SJCRH30 (cell line): ENCODE results near the gene PRIMPOL. TPM values are rescaled to one million over a fixed set of nuclear protein-coding genes. Genes with fewer than 3 reads are reported as not detected.

Experiments used
- DNase-seq, 2 experiments: peaks; one replicate each; pipeline ENCODE4 v3.0.0-alpha.2; 2015 to 2020
- H3K27ac ChIP-seq: fragments of 250-450 bp; sonication (Bioruptor Pico); 2 replicates; pipeline ENCODE4 v1.5.1; 2020; ENCODE audit warnings: mild to moderate bottlenecking, moderate library complexity
- H3K27me3 ChIP-seq: fragments of 250-450 bp; sonication (Bioruptor Pico); 2 replicates; pipeline ENCODE4 v1.5.1; 2020; ENCODE audit warnings: mild to moderate bottlenecking, moderate library complexity
- H3K36me3 ChIP-seq: fragments of 250-450 bp; sonication (Bioruptor Pico); 2 replicates; pipeline ENCODE4 v1.5.1; 2020; ENCODE audit warnings: mild to moderate bottlenecking, moderate library complexity
- H3K4me1 ChIP-seq: fragments of 250-450 bp; sonication (Bioruptor Pico); 2 replicates; pipeline ENCODE4 v1.5.1; 2020; ENCODE audit warnings: mild to moderate bottlenecking, moderate library complexity
- H3K4me3 ChIP-seq: fragments of 250-450 bp; sonication (Bioruptor Pico); 2 replicates; pipeline ENCODE4 v1.5.1; 2020; ENCODE audit warnings: mild to moderate bottlenecking, moderate library complexity
- H3K9me3 ChIP-seq: fragments of 250-450 bp; sonication (Bioruptor Pico); replicated peaks from 2 replicates; pipeline ENCODE4 v1.5.1; 2020; ENCODE audit warnings: mild to moderate bottlenecking, moderate library complexity
- total RNA-seq: library from RNA; depleted of rRNA; stranded (reverse); fragments of >200 nt; shearing (Covaris generic); gene quantifications from 2 replicates; pipeline ENCODE4 v1.2.3, GENCODE V29; 2014

PRIMPOL gene
- total RNA-seq, 1 experiment from 2014 or later: 24.7 TPM

- Histone ChIP-seq H3K27me3 (no peaks in the 10 kb centered on the region), H3K9me3 (no peaks in the 10 kb centered on the region), H3K4me3 (no peak overlapping the region), H3K27ac (no peak overlapping the region), H3K36me3 (no peaks in the 10 kb centered on the region), H3K4me1 (no peaks in the 10 kb centered on the region)
- peak in 1 of 2 experiments; percentile 16 for DNase-seq
These were observed 19.7 kb downstream of the PRIMPOL start for GRCh38 chr4:184669251-184669650.

GRCh38 chr4:184671101-184671500, 21.6 kb downstream of the PRIMPOL start:
- Histone ChIP-seq H3K27ac (no peak overlapping the region), H3K36me3 (no peaks in the 10 kb centered on the region)

GRCh38 chr4:184672741-184673140, 23.2 kb downstream of the PRIMPOL start:
- Histone ChIP-seq H3K4me1 (no peaks in the 10 kb centered on the region), H3K27ac (no peak overlapping the region), H3K4me3 (no peak overlapping the region), H3K36me3 (no peaks in the 10 kb centered on the region), H3K9me3 (no peaks in the 10 kb centered on the region), H3K27me3 (no peaks in the 10 kb centered on the region)
- DNase-seq: no peak

More at GRCh38 chr4:184671101-184671500, 21.6 kb downstream of the PRIMPOL start:
- H3K27me3 ChIP-seq: no peaks in the 10 kb centered on the region
- H3K4me1 ChIP-seq: no peaks in the 10 kb centered on the region
- DNase-seq: no peak
- H3K9me3 ChIP-seq: no peaks in the 10 kb centered on the region
- H3K4me3 ChIP-seq: no peak overlapping the region

- Histone ChIP-seq H3K4me1 (no peaks in the 10 kb centered on the region), H3K27ac (no peak overlapping the region), H3K36me3 (0 out of 2 replicates have a peak, but pooled peaks cover 2% of the 10 kb centered on the region), H3K9me3 (no peaks in the 10 kb centered on the region), H3K4me3 (no peak overlapping the region), H3K27me3 (no peaks in the 10 kb centered on the region)
- no peak for DNase-seq
These were observed 24.5 kb downstream of the PRIMPOL start for GRCh38 chr4:184674011-184674410.

GRCh38 chr4:184675018-184675417, 25.5 kb downstream of the PRIMPOL start:
- DNase-seq: no peak
- Histone ChIP-seq H3K27me3 (no peaks in the 10 kb centered on the region), H3K4me1 (no peaks in the 10 kb centered on the region), H3K36me3 (0 out of 2 replicates have a peak, but pooled peaks cover 5% of the 10 kb centered on the region), H3K4me3 (no peak overlapping the region), H3K9me3 (no peaks in the 10 kb centered on the region), H3K27ac (no peak overlapping the region)

GRCh38 chr4:184675821-184676492, 26.4 kb downstream of the PRIMPOL start:
- H3K27ac ChIP-seq: no peak overlapping the region
- DNase-seq: no peak
- no peaks in the 10 kb centered on the region for H3K4me1 ChIP-seq
- H3K4me3 ChIP-seq: no peak overlapping the region
- no peaks in the 10 kb centered on the region for H3K9me3 ChIP-seq
- H3K27me3 ChIP-seq: no peaks in the 10 kb centered on the region
- 0 out of 2 replicates have a peak, but pooled peaks cover 5% of the 10 kb centered on the region for H3K36me3 ChIP-seq

- no peak for DNase-seq
- Histone ChIP-seq H3K4me1 (no peaks in the 10 kb centered on the region), H3K36me3 (0 out of 2 replicates have a peak, but pooled peaks cover 5% of the 10 kb centered on the region), H3K4me3 (no peak overlapping the region), H3K27ac (no peak overlapping the region), H3K9me3 (no peaks in the 10 kb centered on the region), H3K27me3 (no peaks in the 10 kb centered on the region)
These were observed 31.2 kb downstream of the PRIMPOL start for GRCh38 chr4:184680698-184681097.

GRCh38 chr4:184681916-184682315, 32.4 kb downstream of the PRIMPOL start:
- no peaks in the 10 kb centered on the region for H3K27me3 ChIP-seq
- no peak overlapping the region for H3K27ac ChIP-seq
- H3K4me3 ChIP-seq: no peak overlapping the region
- no peaks in the 10 kb centered on the region for H3K4me1 ChIP-seq
- H3K9me3 ChIP-seq: no peaks in the 10 kb centered on the region
- H3K36me3 ChIP-seq: 0 out of 2 replicates have a peak, but pooled peaks cover 5% of the 10 kb centered on the region
- DNase-seq: no peak

- Histone ChIP-seq H3K4me1 (no peaks in the 10 kb centered on the region), H3K27ac (no peak overlapping the region), H3K9me3 (no peaks in the 10 kb centered on the region), H3K36me3 (no peaks in the 10 kb centered on the region), H3K4me3 (no peak overlapping the region), H3K27me3 (no peaks in the 10 kb centered on the region)
- no peak for DNase-seq
These were observed 35.1 kb downstream of the PRIMPOL start for GRCh38 chr4:184684491-184685189.

GRCh38 chr4:184688005-184688404, 38.5 kb downstream of the PRIMPOL start:
- Histone ChIP-seq H3K9me3 (no peaks in the 10 kb centered on the region), H3K36me3 (peaks cover 4% of the 10 kb centered on the region), H3K27me3 (no peaks in the 10 kb centered on the region), H3K4me1 (no peaks in the 10 kb centered on the region), H3K4me3 (no peak overlapping the region), H3K27ac (no peak overlapping the region)
- no peak for DNase-seq

- peaks cover 6% of the 10 kb centered on the region for H3K36me3 ChIP-seq
- DNase-seq: peak in 1 of 2 experiments; percentile 3
- no peaks in the 10 kb centered on the region for H3K4me1 ChIP-seq
- H3K9me3 ChIP-seq: no peaks in the 10 kb centered on the region
- no peak overlapping the region for H3K4me3 ChIP-seq
- no peaks in the 10 kb centered on the region for H3K27me3 ChIP-seq
- H3K27ac ChIP-seq: no peak overlapping the region
These were observed 38.9 kb downstream of the PRIMPOL start for GRCh38 chr4:184688447-184688846.

GRCh38 chr4:184689681-184690080, 40.1 kb downstream of the PRIMPOL start:
- H3K27ac ChIP-seq: no peak overlapping the region
- no peaks in the 10 kb centered on the region for H3K9me3 ChIP-seq
- H3K27me3 ChIP-seq: no peaks in the 10 kb centered on the region
- no peaks in the 10 kb centered on the region for H3K4me1 ChIP-seq
- H3K36me3 ChIP-seq: peaks cover 18% of the 10 kb centered on the region
- DNase-seq: no peak
- no peak overlapping the region for H3K4me3 ChIP-seq

- DNase-seq: no peak
These were observed 43.5 kb downstream of the PRIMPOL start for GRCh38 chr4:184693056-184693455.

GRCh38 chr4:184694412-184694956, 44.9 kb downstream of the PRIMPOL start:
- H3K27ac ChIP-seq: no peak overlapping the region
- H3K9me3 ChIP-seq: no peaks in the 10 kb centered on the region
- no peak overlapping the region for H3K4me3 ChIP-seq
- H3K36me3 ChIP-seq: peaks cover 32% of the 10 kb centered on the region
- no peaks in the 10 kb centered on the region for H3K27me3 ChIP-seq
- no peak for DNase-seq
- H3K4me1 ChIP-seq: no peaks in the 10 kb centered on the region

More at GRCh38 chr4:184693056-184693455, 43.5 kb downstream of the PRIMPOL start:
- H3K27ac ChIP-seq: no peak overlapping the region
- H3K4me1 ChIP-seq: no peaks in the 10 kb centered on the region
- no peaks in the 10 kb centered on the region for H3K9me3 ChIP-seq
- no peaks in the 10 kb centered on the region for H3K27me3 ChIP-seq
- H3K36me3 ChIP-seq: peaks cover 32% of the 10 kb centered on the region
- no peak overlapping the region for H3K4me3 ChIP-seq

GRCh38 chr4:184695178-184695896, 45.8 kb downstream of the PRIMPOL start:
- Histone ChIP-seq H3K27ac (no peak overlapping the region), H3K9me3 (no peaks in the 10 kb centered on the region), H3K4me1 (no peaks in the 10 kb centered on the region), H3K36me3 (peaks cover 33% of the 10 kb centered on the region), H3K27me3 (no peaks in the 10 kb centered on the region), H3K4me3 (no peak overlapping the region)
- DNase-seq: no peak
